Effector CD4-positive, alpha-beta T cell (primary cell): ENCODE measurements around the gene MARCHF4. TPM values are rescaled to one million over a fixed set of nuclear protein-coding genes. Genes with fewer than 3 reads are reported as not detected.
A peak's percentile ranks its signal among the peaks of the same experiment; 100 is the strongest.

Experiments
- DNase-seq: peaks from one replicate; pipeline ENCODE4 v3.0.0-alpha.2; 2020
- total RNA-seq: gene quantifications from one replicate; lab custom pipeline; 2026; lab: John Stamatoyannopoulos, UW

MARCHF4 gene
- not detected for total RNA-seq

- peak; percentile 55 for DNase-seq
These were observed at the start of gene MARCHF4 for GRCh38 chr2:216371721-216372702. Gene MARCHF4 (minus strand): TSS chr2:216372483. CDS start chr2:216370260, 2,223 bp downstream.

GRCh38 chr2:216420367-216421101 lies 48.3 kb upstream of the MARCHF4 start:
- DNase-seq, result no peak

GRCh38 chr2:216418981-216419380 lies 46.7 kb upstream of the MARCHF4 start:
- DNase-seq, result no peak

- DNase-seq, result no peak
These were observed 44.5 kb upstream of the MARCHF4 start for GRCh38 chr2:216416571-216417307.

- no peak for DNase-seq
These were observed 43.3 kb upstream of the MARCHF4 start for GRCh38 chr2:216415541-216415940.

- no peak for DNase-seq
These were observed 42.6 kb upstream of the MARCHF4 start for GRCh38 chr2:216414772-216415319.

DNA sequence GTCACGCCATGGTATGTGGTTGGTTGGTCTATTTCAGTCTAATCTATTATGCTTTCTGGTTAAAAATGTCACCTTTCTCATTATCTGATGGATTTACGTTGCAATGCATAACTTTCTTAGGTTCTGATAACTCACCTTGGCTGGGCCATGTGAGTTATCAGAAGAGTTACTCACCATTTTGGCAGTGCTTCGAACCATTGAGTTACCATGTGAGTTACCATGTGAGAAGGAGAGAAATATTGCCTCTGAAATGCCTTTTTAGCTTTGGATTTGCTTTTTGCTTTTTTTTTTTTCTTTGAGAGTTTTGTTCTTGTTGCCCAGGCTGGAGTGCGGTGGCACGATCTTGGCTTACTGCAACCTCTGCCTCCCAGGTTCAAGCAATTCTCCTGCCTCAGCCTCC lies 41.6 kb upstream of the MARCHF4 start:
- no peak for DNase-seq

- DNase-seq, result peak; percentile 99
These were observed 40.0 kb upstream of the MARCHF4 start, which contains the start of gene SMARCAL1 for GRCh38 chr2:216412022-216412999. Gene SMARCAL1 (plus strand): TSS chr2:216412484. CDS start chr2:216414705, 2,221 bp downstream.

- no peak for DNase-seq
These were observed 38.3 kb upstream of the MARCHF4 start for GRCh38 chr2:216410550-216410949.

- DNase-seq, result no peak
These were observed 36.4 kb upstream of the MARCHF4 start for GRCh38 chr2:216408426-216409290.

DNA sequence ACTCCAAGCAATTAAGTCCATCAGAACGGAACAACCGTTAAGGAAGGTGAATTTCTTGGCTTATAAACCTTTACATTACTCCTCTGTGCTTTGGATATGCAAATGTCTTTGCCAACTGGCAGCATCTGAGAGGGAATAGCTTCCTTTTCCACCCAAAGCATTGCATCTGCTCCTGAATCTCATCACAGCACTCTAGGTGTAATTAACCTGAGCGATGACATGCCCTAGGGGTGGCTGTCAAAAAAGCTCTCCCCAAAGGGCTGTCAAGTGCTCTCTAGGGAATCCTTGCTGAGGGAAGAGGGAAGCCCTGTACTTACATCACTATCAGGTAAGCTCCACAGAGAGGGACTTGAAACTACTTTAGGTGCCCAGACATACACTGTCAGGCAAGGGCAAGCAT lies 34.5 kb upstream of the MARCHF4 start:
- no peak for DNase-seq

- no peak for DNase-seq
These were observed 33.3 kb upstream of the MARCHF4 start for GRCh38 chr2:216405588-216405987.

DNA sequence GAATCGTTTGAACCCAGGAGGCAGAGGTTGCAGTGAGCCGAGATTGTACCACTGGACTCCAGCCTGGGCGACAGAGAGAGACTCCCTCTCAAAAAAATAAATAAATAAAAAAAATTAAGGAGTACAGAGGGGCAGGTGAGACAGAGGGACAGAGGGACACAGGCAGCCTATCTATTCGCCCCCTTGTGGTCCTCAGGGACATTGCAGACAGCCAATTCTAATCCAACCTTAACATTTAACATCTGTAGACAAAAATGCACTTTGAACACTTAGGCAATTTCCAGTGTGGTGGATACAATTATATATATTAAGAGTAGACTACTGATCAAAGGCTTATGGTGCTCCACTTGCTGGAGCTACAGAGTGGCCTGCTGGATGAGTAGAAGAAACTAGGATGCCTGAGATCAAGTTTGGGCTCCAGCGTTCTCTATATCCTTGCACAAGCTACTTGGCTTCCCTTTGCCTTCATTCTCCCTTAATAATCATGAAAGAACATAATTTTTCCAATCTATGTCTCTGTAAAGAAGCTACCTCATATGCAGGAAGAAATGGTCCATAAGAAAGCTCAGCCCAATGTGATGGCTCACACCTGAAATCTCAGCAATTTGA lies 31.8 kb upstream of the MARCHF4 start:
- peak; percentile 26 for DNase-seq

DNA sequence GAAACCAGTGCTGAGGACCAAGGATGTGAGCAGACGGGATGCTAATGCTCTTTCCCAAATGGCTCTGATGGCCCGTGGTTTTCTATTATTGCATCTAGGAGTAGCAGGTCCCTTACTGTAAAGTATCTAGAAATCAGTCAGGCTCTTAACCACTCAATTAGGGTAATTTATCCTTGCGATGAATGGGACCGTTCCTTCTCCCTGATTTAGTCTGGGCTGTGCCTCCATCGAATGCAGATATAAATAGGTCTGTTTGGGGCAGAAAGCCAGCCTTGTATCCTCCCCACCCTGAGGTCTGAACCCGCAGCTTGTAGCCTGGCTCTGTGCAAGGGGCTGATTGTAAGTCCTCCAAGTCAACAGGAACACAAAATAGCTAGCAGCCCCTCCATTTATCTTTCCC lies 30.5 kb upstream of the MARCHF4 start:
- DNase-seq, result no peak

- no peak for DNase-seq
These were observed 27.3 kb upstream of the MARCHF4 start for GRCh38 chr2:216399621-216400020.

GRCh38 chr2:216394881-216395280 lies 22.6 kb upstream of the MARCHF4 start:
- DNase-seq, result no peak

DNA sequence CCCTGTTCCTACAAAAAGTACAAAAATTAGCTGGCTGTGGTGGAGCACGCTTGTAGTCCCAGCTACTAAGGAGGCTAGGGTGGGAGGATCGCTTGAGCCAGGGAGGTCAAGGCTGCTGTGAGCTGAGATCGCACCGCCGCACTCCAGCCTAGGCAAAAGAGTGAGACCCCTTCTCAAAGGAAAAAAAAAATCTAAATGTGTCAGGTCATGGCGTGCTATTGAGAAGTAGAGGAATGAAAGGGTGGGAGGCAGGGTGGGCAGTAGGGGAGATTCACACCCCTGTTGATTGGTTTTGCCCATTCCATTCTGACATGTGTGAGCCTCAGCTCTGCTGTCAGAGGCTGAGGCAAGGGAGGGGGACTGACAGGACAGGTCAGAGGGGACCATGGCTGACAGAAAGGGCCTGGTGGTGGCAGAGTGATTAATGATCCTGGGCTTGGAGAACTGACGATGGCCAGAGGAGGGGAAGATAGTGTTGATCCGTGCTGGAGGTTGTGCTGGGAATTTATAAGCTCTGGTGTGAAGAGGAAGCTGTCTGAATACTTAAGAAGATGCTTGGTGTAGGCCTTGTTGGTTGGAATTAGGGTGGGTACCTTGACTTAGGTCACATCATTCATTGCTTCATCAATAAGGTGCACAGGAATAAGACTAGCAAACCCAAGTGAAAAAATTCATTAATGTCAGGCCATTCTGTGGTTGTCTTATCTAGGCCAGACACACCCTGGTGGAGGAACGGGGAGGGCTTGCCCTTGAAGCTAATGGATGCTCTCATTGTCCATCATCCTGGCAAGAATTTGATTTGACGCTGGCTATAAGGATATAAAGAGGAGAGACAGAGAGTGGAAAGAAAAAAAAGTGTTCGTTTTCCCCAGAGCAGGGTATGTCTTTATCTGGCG lies 20.9 kb upstream of the MARCHF4 start:
- DNase-seq, result no peak

GRCh38 chr2:216392018-216392562 lies 19.8 kb upstream of the MARCHF4 start:
- DNase-seq, result no peak
